Measurements from ENCODE around the gene JUND. TPM values are rescaled to one million over a fixed set of nuclear protein-coding genes. Genes with fewer than 3 reads are reported as not detected.
A peak's percentile ranks its signal among the peaks of the same experiment; 100 is the strongest.

The JUND gene
- total and polyA plus RNA-seq, 2 experiments from 2014 or later: 40.0 to 181 TPM

DNA sequence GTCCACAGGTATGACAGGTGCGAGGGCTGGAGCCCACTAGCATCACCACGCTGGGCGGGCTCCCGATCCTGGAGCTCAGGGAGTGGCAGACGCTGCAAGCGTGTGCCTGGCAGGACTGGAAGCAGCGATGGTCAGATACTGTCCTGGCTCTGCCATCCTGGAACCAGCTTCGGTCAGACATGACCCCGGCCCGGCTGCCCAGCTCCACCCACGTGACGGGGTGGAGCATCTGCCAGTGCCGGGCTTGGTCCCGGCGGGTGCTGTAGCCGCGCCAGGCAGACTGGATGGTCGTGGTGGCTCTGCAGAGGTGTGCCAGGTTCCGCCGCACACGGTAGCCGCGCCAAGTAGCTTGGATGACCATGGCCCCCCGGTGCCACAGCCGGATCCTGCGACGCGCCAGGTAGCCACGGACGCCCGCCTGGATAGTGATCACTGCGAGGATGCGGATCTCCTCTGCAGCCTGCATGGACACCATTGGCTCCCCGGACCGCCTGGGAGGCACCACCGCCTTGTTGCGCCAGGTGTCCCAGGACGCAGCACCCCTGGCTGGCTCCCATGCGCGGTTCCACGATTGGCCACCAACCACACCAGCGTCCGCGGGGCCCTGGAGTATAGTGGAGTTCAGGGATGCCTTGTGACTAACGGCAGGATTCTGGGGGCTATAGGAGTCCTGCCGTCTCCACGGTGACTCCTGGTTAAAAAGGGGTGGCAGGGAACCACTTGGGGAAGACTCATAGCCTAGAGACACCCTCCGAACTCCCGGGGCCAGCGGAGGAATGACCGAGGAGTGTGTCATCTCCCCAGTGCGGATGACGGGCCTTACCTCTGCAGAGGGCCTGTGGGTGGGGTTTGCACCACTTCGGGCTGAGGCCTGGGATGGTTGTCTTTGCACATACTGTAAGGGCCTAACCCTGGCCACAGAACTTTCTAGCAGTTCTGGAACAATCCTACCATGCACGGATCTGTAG, 23.6 kb downstream of the JUND start (continued):
- TF ChIP-seq, protein P1, sequence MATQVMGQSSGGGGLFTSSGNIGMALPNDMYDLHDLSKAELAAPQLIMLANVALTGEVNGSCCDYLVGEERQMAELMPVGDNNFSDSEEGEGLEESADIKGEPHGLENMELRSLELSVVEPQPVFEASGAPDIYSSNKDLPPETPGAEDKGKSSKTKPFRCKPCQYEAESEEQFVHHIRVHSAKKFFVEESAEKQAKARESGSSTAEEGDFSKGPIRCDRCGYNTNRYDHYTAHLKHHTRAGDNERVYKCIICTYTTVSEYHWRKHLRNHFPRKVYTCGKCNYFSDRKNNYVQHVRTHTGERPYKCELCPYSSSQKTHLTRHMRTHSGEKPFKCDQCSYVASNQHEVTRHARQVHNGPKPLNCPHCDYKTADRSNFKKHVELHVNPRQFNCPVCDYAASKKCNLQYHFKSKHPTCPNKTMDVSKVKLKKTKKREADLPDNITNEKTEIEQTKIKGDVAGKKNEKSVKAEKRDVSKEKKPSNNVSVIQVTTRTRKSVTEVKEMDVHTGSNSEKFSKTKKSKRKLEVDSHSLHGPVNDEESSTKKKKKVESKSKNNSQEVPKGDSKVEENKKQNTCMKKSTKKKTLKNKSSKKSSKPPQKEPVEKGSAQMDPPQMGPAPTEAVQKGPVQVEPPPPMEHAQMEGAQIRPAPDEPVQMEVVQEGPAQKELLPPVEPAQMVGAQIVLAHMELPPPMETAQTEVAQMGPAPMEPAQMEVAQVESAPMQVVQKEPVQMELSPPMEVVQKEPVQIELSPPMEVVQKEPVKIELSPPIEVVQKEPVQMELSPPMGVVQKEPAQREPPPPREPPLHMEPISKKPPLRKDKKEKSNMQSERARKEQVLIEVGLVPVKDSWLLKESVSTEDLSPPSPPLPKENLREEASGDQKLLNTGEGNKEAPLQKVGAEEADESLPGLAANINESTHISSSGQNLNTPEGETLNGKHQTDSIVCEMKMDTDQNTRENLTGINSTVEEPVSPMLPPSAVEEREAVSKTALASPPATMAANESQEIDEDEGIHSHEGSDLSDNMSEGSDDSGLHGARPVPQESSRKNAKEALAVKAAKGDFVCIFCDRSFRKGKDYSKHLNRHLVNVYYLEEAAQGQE (IDR thresholded peaks at IDR 0.05; ENCODE audit: unreplicated experiment): no peak
- no peak for TF ChIP-seq EZH2phosphoT487 (IDR thresholded peaks at IDR 0.05; ENCODE audit: unreplicated experiment)
- TF ChIP-seq, protein P2, sequence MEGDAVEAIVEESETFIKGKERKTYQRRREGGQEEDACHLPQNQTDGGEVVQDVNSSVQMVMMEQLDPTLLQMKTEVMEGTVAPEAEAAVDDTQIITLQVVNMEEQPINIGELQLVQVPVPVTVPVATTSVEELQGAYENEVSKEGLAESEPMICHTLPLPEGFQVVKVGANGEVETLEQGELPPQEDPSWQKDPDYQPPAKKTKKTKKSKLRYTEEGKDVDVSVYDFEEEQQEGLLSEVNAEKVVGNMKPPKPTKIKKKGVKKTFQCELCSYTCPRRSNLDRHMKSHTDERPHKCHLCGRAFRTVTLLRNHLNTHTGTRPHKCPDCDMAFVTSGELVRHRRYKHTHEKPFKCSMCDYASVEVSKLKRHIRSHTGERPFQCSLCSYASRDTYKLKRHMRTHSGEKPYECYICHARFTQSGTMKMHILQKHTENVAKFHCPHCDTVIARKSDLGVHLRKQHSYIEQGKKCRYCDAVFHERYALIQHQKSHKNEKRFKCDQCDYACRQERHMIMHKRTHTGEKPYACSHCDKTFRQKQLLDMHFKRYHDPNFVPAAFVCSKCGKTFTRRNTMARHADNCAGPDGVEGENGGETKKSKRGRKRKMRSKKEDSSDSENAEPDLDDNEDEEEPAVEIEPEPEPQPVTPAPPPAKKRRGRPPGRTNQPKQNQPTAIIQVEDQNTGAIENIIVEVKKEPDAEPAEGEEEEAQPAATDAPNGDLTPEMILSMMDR (conservative IDR thresholded peaks at IDR 0.05; ENCODE audit: low read depth in 2 of 2): no peak

DNA sequence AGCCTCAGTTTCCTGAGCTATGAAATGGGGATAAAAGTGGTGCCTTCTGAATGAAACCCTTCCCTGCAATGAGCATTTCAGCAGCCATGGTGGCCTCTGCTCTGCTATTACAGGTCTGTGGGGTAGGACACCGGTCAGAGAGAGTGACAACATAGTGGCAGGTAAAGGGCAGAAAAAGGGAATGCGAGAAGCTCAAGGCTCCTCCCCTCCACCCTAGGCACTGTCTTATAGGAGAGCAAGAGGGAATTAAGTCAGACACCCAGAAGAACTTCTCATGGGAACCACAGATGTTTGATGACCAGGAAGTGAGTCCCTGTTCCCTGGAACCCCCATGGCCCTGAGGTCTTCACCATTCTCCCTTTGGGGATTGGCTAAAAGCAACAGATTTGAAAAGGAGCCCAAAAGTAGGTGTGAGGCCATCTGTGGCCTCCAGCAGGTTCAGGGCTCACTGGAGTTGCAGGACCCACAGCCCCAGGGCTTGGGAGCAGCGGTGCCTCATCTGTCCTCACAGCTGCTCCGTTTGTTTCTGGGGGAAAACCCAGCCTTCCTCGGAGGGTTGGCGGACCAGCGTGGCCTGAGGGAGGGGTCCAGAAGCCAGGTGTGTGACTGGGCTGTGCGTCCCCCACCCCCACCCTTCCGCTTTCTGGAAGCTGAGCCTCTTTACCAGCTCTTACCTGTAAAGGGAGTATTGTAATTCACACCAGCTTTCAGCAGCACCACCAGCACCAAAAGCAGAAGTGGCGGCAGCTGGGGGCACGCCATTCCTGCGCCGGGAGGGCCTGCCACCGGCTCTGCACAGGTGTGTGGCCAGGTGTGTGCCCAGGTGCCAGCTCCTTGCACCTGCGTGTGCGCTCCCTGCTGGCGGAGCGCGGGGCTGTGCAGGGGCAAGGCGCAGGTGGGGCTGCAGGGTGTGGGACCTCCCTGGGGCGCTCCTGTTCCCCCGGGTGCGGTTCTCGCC, 26.6 kb downstream of the JUND start:
- Mint-ChIP-seq H3K27me3 (ENCODE audit: insufficient read depth, low read depth, poor library complexity) (peaks cover 14% of the 10 kb centered on the region), H3K4me1 (peaks cover 8% of the 10 kb centered on the region), H3K36me3 (ENCODE audit: low read depth) (no peaks in the 10 kb centered on the region), H3K4me3 (peak overlapping the region; percentile 14; the same call in 1 of the 3 replicates), H3K27ac (no peak overlapping the region), H3K9me3 (no peaks in the 10 kb centered on the region)
- peak overlapping the region; percentile 80; the same call in 1 of the 2 replicates for H3K27ac ChIP-seq (ENCODE audit: low read depth)
- peaks cover 7% of the 10 kb centered on the region for H3F3A ChIP-seq (replicated peaks; ENCODE audit: low read depth)
- H3K4me3 ChIP-seq: peak overlapping the region; percentile 37; the same call in 1 of the 2 replicates
- ATAC-seq: peak; percentile 86
- peak; percentile 71 for DNase-seq (ENCODE audit: low spot score)
- H2AFZ ChIP-seq: peak overlapping the region; percentile 81
- H3K4me1 ChIP-seq (ENCODE audit: insufficient read depth): peaks cover 12% of the 10 kb centered on the region; the same call in 1 of the 2 replicates
- no peaks in the 10 kb centered on the region for H3K27me3 ChIP-seq (ENCODE audit: insufficient read depth)
- H4K20me1 ChIP-seq (replicated peaks; ENCODE audit: insufficient read depth): no peaks in the 10 kb centered on the region
- no peaks in the 10 kb centered on the region for H3K36me3 ChIP-seq (ENCODE audit: insufficient read depth)
- TF ChIP-seq, protein P2 (conservative IDR thresholded peaks at IDR 0.05; ENCODE audit: low read depth in 2 of 2): peak; percentile 51 to 78
- TF ChIP-seq NANOG (IDR thresholded peaks at IDR 0.05; ENCODE audit: borderline replicate concordance): no peak
- no peak for TF ChIP-seq ZNF331 (CRISPR knock-in tag; IDR thresholded peaks at IDR 0.05; ENCODE audit: low read depth)
- TF ChIP-seq EZH2 (IDR thresholded peaks at IDR 0.05; ENCODE audit: low read depth, unreplicated experiment): no peak
- no peaks in the 10 kb centered on the region for H3K9me2 ChIP-seq (ENCODE audit: insufficient read depth)
- peak overlapping the region; percentile 72 for H3K4me2 ChIP-seq
- H3K79me2 ChIP-seq (replicated peaks; ENCODE audit: insufficient read depth): no peaks in the 10 kb centered on the region
